22Rv1 (cell line): ENCODE data around the gene EOLA2.
"Not testable (repeated sequence)": the region's sequence is repeated elsewhere in the genome, so short reads cannot be mapped to it uniquely, and the experiment has no call there.

Experiments used
- H3K27ac ChIP-seq: fragments of 450-650 bp; 2 replicates; pipeline ENCODE4 v1.5.1; 2017
- ZFX ChIP-seq: fragments of 450-650 bp; IDR thresholded peaks from 2 replicates; pipeline ENCODE4 v1.6.1; 2017; ENCODE audit warnings: antibody characterized with exemption, borderline replicate concordance
- TF ChIP-seq, protein P1 (sequence below): fragments of 450-650 bp; IDR thresholded peaks from 2 replicates; pipeline ENCODE4 v1.5.1; 2017; ENCODE audit warnings: mild to moderate bottlenecking

The EOLA2 gene

DNA sequence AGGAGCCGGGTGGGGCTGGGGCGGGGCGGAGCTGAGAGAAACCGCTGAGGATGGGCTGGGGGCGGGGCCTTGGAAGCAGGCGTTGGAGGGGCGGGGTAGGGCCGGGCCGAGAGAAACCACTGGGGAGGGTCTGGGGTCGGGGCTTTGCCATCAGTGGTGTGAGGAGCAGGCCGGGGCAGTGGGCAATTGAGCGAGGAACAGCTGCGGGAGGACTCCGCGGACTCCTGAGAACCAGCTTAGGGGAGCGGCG lies 1.3 kb upstream of the EOLA2 start:
- H3K27ac ChIP-seq: peak overlapping the region; percentile 83
- no peak for TF ChIP-seq ZFX
- TF ChIP-seq, protein P1, sequence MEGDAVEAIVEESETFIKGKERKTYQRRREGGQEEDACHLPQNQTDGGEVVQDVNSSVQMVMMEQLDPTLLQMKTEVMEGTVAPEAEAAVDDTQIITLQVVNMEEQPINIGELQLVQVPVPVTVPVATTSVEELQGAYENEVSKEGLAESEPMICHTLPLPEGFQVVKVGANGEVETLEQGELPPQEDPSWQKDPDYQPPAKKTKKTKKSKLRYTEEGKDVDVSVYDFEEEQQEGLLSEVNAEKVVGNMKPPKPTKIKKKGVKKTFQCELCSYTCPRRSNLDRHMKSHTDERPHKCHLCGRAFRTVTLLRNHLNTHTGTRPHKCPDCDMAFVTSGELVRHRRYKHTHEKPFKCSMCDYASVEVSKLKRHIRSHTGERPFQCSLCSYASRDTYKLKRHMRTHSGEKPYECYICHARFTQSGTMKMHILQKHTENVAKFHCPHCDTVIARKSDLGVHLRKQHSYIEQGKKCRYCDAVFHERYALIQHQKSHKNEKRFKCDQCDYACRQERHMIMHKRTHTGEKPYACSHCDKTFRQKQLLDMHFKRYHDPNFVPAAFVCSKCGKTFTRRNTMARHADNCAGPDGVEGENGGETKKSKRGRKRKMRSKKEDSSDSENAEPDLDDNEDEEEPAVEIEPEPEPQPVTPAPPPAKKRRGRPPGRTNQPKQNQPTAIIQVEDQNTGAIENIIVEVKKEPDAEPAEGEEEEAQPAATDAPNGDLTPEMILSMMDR: no peak

DNA sequence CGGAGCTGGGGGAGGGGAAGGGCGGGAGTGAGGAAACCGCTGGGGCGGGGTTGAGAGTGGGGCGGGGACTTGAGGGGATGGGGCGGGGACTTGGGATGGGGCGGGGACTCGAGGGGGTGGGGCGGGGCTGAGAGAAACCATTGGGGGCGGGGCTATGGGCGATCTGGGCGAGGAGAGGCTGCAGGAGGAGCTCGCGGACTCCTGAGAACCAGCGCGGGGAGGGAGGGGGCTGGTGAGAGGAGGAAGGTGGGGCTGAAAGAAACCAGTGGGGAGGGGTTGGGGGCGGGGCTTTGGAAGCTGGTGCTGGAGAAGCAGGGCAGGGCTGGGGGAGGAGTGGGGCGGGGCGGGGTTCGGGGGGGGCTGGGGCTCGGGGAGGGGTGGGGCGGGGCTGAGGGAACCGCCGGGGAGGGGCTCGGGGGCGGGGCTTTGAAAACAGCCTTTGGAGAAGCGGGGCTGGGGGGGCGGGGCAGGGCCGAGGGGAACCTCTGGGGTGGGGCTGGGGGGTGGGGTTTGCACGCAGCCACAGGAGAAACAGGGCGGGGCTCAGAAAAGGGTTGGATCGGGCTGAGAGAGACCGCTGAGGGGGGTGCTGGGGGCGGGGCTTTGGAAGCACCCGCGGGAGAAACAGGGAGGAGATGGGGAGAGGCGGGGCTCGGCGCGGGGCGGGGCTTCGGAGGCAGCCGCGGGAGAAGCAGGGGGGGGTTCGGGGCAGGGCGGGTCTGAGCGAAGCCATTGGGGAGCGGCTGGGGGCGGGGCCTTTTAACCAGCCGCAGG lies 777 bp upstream of the EOLA2 start:
- TF ChIP-seq, protein P1: no peak
- no peak for TF ChIP-seq ZFX
- peak overlapping the region; percentile 83 for H3K27ac ChIP-seq

DNA sequence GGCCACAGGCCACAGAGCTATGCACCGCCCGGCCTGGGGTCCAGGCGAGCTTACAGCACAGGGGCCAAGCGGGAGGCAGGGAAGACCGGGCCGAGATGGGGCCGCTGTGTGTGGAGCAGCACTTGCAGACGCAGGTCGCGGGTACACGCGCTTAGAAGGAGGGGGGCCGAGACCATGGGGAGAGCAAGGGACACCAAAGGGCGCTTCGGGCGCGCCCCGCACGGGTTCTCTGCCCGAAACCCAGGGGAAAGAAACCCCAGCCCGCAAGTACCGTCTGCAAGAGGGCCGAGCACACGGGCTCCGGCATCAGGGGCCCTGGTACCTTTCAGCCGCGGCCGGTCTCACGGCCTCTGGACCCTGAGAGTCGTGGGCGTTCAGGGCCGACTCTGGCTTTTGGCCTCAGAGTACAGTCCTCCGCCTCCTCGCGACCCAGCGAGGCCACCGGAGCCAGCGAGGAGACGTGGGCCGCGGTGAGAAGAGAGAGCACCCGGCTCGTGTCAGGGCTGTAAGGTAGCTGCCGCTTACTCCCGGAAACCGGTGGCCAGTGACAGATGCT lies 342 bp downstream of the EOLA2 start:
- H3K27ac ChIP-seq: peak overlapping the region; percentile 79
- TF ChIP-seq, protein P1: no peak
- TF ChIP-seq ZFX: no peak

DNA sequence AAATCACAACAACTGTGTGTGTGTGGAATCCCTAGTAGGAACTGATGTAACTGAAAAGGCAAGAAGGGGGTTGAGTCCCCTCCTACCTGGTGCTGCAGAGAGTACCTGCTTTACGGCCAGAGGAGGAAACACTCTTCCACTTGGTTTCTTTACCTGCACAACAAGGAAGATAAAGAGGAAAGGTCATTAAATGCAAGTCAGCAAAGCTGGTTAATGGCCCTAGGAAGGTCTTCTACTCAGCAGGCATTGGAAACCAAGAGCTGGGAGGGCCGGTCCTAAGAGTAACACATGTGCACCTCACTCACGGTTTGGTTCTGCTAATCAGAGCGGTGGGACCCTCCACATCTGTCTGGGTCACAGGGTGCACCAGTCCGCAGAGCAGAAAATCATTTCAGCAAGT lies 963 bp downstream of the EOLA2 start:
- H3K27ac ChIP-seq: not testable (repeated sequence)

DNA sequence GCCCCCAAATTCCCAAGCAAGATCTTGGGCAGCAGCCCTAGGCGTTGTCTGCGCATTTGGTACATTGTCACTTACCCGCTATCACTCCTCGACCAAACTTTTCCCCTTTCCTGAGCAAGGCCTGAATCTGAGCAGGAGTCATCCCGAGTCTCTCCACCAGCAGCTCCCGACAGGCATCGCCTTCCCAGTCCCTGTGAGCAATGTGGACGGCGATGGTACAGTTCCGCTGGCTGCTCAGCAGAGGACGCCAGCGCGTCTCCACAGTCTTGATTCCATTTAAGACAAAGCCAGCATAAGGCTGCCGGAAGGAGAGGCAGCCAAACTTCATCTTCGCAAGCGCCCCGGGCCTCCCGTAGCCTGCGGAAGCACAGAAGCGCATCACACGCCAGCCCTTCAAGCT lies 4.7 kb downstream of the EOLA2 start:
- not testable (repeated sequence) for H3K27ac ChIP-seq

DNA sequence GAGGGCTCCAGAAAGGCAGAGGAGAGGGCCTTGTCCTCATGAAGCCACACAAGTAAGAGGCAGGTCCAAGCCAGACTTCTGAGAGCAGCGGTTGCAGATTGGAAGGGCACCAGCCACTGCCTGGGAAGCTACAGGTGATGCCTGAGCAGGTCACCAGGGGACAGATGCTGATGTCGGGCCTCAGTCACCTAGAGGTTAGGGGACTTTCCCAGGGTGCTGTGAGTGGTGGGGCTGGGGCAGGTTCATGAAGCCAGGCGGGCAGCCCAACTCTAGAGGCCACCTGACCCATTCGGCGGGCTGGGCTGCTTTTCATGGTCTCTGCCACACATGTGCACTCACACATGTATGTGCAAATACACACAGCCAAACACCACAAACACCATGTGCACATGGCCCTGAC lies 5.3 kb downstream of the EOLA2 start:
- not testable (repeated sequence) for H3K27ac ChIP-seq

DNA sequence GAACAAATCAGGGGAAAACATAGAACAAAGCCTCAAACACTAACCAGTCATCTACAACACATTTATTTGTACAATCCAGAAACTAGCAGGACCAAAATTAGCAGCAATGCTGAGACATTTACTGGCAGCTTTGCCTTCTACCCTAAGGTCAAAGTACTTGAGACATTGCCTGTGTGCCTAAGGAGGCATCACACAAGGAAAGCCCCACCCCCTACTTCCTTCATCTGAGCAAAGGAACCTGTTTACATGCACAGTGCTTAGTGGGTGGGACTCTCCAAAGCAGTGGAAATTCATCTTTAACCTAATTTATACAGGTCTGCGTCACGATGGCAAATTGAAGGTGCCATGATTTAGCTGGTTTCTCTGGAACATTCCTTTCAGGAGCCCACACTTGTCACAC lies 6.1 kb downstream of the EOLA2 start:
- H3K27ac ChIP-seq: not testable (repeated sequence)

DNA sequence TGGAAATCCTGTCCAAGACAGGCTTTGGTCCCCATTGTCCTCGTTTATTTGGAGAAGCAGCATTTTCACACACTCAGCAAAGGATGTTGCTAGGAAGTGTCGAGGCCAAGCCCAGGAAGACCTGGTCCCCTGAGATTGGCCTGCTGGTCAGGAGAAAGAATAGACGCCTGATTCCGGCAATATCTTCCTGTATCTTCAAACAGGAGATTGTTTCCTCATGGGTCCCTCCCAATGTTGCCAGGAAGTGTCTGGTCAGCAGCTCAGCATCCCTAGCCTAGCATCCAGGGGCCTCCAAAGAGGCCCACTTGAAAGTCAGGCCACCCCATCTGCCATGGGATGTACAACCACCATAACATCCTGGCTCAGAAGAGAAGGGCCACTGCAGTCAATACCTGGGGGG lies 6.9 kb downstream of the EOLA2 start:
- not testable (repeated sequence) for H3K27ac ChIP-seq

DNA sequence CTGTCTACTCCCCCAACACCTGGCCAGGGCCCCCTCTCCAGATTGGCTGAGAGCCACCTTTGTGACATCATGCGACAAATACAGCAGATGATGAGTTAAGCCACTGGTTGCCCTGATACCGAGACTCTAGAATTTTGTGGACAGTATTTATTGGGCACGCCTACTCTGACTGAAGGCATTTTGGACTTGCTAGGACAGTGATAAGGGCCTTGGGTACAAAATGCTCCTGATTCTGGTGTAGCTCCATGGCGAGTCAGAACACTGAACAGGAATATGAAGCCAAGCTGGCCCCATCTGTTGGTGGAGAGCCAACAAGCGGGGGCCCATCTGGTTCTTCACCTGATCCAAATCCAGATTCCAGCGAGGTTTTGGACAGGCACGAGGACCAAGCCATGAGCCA lies 8.9 kb downstream of the EOLA2 start, which contains the start of gene HSFX4:
Gene HSFX4 (plus strand): TSS at position 174 of the 400 bp plus-strand sequence. CDS start 72 bp downstream, at position 246.
- not testable (repeated sequence) for H3K27ac ChIP-seq

DNA sequence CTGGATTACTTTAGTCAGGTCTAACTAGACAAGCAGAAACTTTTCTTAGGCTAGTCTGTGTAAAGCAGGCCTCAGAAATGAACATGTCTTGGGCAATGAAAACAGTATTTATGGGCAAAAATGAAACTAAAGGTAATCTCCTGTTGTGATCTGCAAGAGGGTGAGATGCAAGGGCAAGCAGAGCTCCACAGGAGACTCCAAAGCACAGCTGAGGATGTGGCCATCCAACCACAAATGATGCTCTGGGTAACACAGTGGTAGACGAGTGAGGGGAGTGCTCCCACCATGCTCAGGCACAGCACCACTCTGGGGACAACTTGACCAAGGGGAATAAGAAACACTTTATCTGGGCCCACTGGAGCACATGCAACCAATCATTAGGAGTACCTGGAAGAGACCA lies 9.7 kb downstream of the EOLA2 start:
- H3K27ac ChIP-seq: not testable (repeated sequence)

DNA sequence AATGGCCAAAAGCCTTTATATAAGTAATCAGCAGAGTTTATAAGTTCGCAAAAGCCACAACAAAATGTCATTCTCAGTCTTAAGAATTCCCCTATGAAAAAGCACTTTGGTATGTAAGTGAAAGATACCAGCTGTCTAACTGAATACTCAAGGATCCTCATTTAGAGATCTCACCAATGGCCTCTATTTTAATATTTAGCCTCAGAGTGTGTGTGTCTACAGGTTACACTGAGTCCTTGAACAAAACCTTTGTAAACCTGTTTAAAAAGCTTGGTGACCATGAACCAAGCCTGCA lies 10.4 kb downstream of the EOLA2 start:
- H3K27ac ChIP-seq: not testable (repeated sequence)

DNA sequence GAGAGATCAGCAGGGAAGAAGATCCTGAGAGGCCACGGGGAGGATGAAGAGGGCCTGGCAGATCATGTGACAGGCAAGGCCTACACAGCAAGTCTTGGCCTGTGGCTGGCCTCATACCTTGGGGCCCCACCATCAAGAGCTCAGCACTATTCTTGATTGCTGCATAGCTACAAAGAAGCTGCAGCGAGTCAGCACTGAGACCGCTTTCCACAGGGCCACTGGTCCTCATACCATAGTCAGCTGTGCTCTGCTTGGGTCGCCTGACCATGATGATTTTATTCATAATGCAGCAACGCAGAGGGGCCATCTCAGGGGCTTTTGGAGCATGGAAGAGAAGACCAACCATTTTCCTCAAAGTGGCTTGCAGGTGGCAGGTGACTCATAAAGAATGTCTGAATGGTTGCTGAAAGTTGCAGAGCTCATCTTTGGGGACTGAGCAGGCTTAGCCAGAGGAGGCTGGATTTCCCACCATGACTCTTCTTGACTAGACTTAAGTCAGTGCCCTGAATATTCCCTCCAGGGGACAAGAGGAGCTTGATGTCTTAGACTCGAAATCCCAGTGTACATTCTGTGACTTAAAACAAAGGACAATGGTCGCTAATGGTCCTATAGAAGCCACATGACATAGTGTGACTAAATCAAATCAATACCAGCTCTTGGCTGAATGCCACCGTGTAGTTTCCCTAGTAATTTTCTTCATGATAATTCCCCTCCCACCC lies 10.9 kb downstream of the EOLA2 start:
- not testable (repeated sequence) for H3K27ac ChIP-seq

DNA sequence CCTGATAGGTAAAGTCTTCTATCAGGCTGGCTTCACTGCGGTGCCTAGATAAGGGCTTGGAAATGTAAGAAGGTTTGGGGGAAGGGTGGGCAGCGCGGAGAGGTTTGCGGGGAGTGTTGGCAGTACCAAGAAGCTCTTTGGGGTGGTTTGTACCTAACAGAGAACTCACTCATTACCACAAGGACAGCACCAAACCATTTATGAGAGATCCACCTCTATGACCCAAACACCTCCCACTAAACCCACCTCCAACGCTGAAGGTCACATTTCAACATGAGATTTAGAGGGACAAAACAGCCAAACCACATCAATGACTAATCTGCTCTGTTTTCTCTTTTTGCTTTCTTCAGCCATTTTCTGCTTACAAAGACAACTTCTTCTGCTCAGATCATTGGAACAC lies 13.9 kb downstream of the EOLA2 start:
- not testable (repeated sequence) for H3K27ac ChIP-seq

DNA sequence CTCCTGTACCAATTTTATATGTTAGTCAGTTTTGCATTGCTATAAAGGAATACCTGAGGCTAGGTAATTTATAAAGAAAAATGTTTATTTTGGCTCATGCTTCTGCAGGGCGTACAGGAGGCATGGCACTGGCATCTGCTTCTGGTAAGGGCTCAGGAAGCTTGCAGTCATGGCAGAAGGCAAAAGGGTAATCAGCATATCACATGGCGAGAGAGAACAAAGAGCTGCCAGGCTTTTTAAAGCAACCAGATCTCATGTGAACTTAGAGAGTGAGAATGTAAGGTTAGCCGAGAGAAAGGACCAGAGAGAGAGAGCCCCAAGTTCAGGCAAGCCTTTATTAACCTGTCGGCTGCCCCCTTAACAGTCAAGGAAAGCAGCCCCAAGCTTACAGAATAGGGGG lies 14.5 kb downstream of the EOLA2 start:
- not testable (repeated sequence) for H3K27ac ChIP-seq
